Stimulated activated CD8-positive, alpha-beta memory T cell treated with anti-CD3 and anti-CD28 coated beads, Interleukin-4, amount 100 ng/mL, for 24 hours (primary cell): ENCODE data around the gene SPECC1.
"Not testable (repeated sequence)": the region's sequence is repeated elsewhere in the genome, so short reads cannot be mapped to it uniquely, and the experiment has no call there.

Experiments
- DNase-seq: peaks from one replicate; pipeline ENCODE4 v3.0.0-alpha.2; 2020; ENCODE audit warnings: low read depth

The SPECC1 gene

GRCh38 chr17:20313306-20313705 is 304.1 kb downstream of the SPECC1 start:
- DNase-seq: no peak

- DNase-seq: no peak
Observed at GRCh38 chr17:20313891-20314290, 304.7 kb downstream of the SPECC1 start.

GRCh38 chr17:20314834-20315233 is 305.7 kb downstream of the SPECC1 start:
- DNase-seq: no peak

- no peak for DNase-seq
Observed at GRCh38 chr17:20315311-20315710, 306.2 kb downstream of the SPECC1 start.

- DNase-seq: no peak
Observed at GRCh38 chr17:20315821-20316220, 306.7 kb downstream of the SPECC1 start.

- DNase-seq: peak; percentile 58
Observed at GRCh38 chr17:20320535-20321229, 311.5 kb downstream of the SPECC1 start.

GRCh38 chr17:20321357-20321756 is 312.2 kb downstream of the SPECC1 start:
- DNase-seq: not testable (repeated sequence)

GRCh38 chr17:20327739-20328138 is 318.6 kb downstream of the SPECC1 start:
- not testable (repeated sequence) for DNase-seq

GRCh38 chr17:20351405-20351804 is 342.2 kb downstream of the SPECC1 start:
- not testable (repeated sequence) for DNase-seq

GRCh38 chr17:20352567-20352966 is 343.4 kb downstream of the SPECC1 start:
- not testable (repeated sequence) for DNase-seq

GRCh38 chr17:20363846-20364245 is 354.7 kb downstream of the SPECC1 start:
- not testable (repeated sequence) for DNase-seq
